H9 (cell line): ENCODE results near the gene USP38. TPM values are rescaled to one million over a fixed set of nuclear protein-coding genes. Genes with fewer than 3 reads are reported as not detected.

Experiments used
- DNase-seq: peaks from one replicate; pipeline ENCODE4 v3.0.0-alpha.2; 2017
- H2AFZ ChIP-seq: one replicate; pipeline ENCODE4 v1.6.1; 2013; ENCODE audit warnings: mild to moderate bottlenecking, low read length, control low read depth, moderate library complexity
- H2AK5ac ChIP-seq: 2 replicates; pipeline ENCODE4 v1.6.1; 2013; ENCODE audit warnings: low read length, control low read depth, mixed read lengths; ENCODE audit not compliant: insufficient read length
- H2BK120ac ChIP-seq: one replicate; pipeline ENCODE4 v1.6.1; 2013; ENCODE audit warnings: low read depth, mild to moderate bottlenecking, low read length, control low read depth, inconsistent platforms; ENCODE audit not compliant: poor library complexity, severe bottlenecking
- H2BK12ac ChIP-seq: 2 replicates; pipeline ENCODE4 v1.6.1; 2013; ENCODE audit warnings: low read length, control low read depth, mixed read lengths, low read depth; ENCODE audit not compliant: insufficient read length
- H2BK15ac ChIP-seq: 2 replicates; pipeline ENCODE4 v1.6.1; 2013; ENCODE audit warnings: low read depth, low read length, control low read depth
- H2BK20ac ChIP-seq: one replicate; pipeline ENCODE4 v1.6.1; 2013; ENCODE audit warnings: low read depth, mild to moderate bottlenecking, low read length, control low read depth, inconsistent platforms; ENCODE audit not compliant: poor library complexity, severe bottlenecking
- H2BK5ac ChIP-seq: 2 replicates; pipeline ENCODE4 v1.6.1; 2013; ENCODE audit warnings: low read length, control low read depth, mixed read lengths; ENCODE audit not compliant: insufficient read length
- H3K14ac ChIP-seq: 2 replicates; pipeline ENCODE4 v1.6.1; 2013; ENCODE audit warnings: low read length, control low read depth; ENCODE audit not compliant: insufficient read depth
- H3K18ac ChIP-seq: 2 replicates; pipeline ENCODE4 v1.6.1; 2013; ENCODE audit warnings: low read depth, mild to moderate bottlenecking, mixed read lengths, low read length, control low read depth; ENCODE audit not compliant: insufficient read length
- H3K23ac ChIP-seq: 2 replicates; pipeline ENCODE4 v1.6.1; 2013; ENCODE audit warnings: low read length, control low read depth, mixed read lengths, low read depth; ENCODE audit not compliant: insufficient read length
- H3K23me2 ChIP-seq: 2 replicates; pipeline ENCODE4 v1.6.1; 2013; ENCODE audit warnings: low read depth, mild to moderate bottlenecking, mixed read lengths, low read length, control low read depth; ENCODE audit not compliant: insufficient read length, poor library complexity, severe bottlenecking
- H3K27ac ChIP-seq: 2 replicates; pipeline ENCODE4 v1.5.1; 2013; ENCODE audit warnings: low read length, control low read depth, mixed read lengths, low read depth; ENCODE audit not compliant: insufficient read length
- H3K27me3 ChIP-seq: 2 replicates; pipeline ENCODE4 v1.6.1; 2013; ENCODE audit warnings: low read length, control low read depth, inconsistent platforms; ENCODE audit not compliant: insufficient read depth
- H3K4ac ChIP-seq: 2 replicates; pipeline ENCODE4 v1.6.1; 2013; ENCODE audit warnings: low read depth, mild to moderate bottlenecking, control low read depth, inconsistent platforms, low read length, moderate library complexity
- H3K4me1 ChIP-seq: 2 replicates; pipeline ENCODE4 v1.6.1; 2013; ENCODE audit warnings: low read length, control low read depth, inconsistent platforms; ENCODE audit not compliant: insufficient read depth
- H3K4me2 ChIP-seq: 2 replicates; pipeline ENCODE4 v1.6.1; 2013; ENCODE audit warnings: low read length, control low read depth, mixed read lengths; ENCODE audit not compliant: insufficient read length, insufficient read depth
- H3K56ac ChIP-seq: 2 replicates; pipeline ENCODE4 v1.6.1; 2013; ENCODE audit warnings: low read depth, mild to moderate bottlenecking, mixed read lengths, low read length, control low read depth; ENCODE audit not compliant: insufficient read length
- H3K79me1 ChIP-seq: 2 replicates; pipeline ENCODE4 v1.6.1; 2013; ENCODE audit warnings: low read depth, mild to moderate bottlenecking, moderate library complexity, low read length, control low read depth, inconsistent platforms; ENCODE audit not compliant: insufficient read depth, poor library complexity, severe bottlenecking
- H3K79me2 ChIP-seq: 2 replicates; pipeline ENCODE4 v1.6.1; 2013; ENCODE audit warnings: low read length, control low read depth, inconsistent platforms; ENCODE audit not compliant: insufficient read depth
- H3K9ac ChIP-seq: 2 replicates; pipeline ENCODE4 v1.6.1; 2013; ENCODE audit warnings: low read length, control low read depth, mixed read lengths; ENCODE audit not compliant: insufficient read length; ENCODE audit errors: extremely low read depth
- H3K9me3 ChIP-seq: one replicate; pipeline ENCODE4 v1.6.1; 2013; ENCODE audit warnings: low read depth, low read length, inconsistent platforms; ENCODE audit not compliant: control insufficient read depth
- H3T11ph ChIP-seq: one replicate; pipeline ENCODE4 v1.6.1; 2013; ENCODE audit warnings: mild to moderate bottlenecking, low read length, control low read depth, inconsistent platforms
- H4K20me1 ChIP-seq: one replicate; pipeline ENCODE4 v1.6.1; 2013; ENCODE audit not compliant: control insufficient read depth, insufficient read length, insufficient read depth
- H4K5ac ChIP-seq: 2 replicates; pipeline ENCODE4 v1.6.1; 2013; ENCODE audit warnings: low read depth, mild to moderate bottlenecking, mixed read lengths, low read length, control low read depth; ENCODE audit not compliant: insufficient read length
- H4K8ac ChIP-seq: replicated peaks from 2 replicates; pipeline ENCODE4 v1.6.1; 2013; ENCODE audit warnings: low read length, control low read depth, mixed read lengths, low read depth; ENCODE audit not compliant: insufficient read length
- H4K91ac ChIP-seq: 2 replicates; pipeline ENCODE4 v1.6.1; 2013; ENCODE audit warnings: low read depth, mild to moderate bottlenecking, moderate library complexity, mixed read lengths, low read length, control low read depth; ENCODE audit not compliant: insufficient read length
- H3K27ac Mint-ChIP-seq, 3 experiments: 2 replicates in 2 of 3; 3 replicates in 1 of 3; pipeline ENCODE4 v1.8.0; 2020 to 2021; ENCODE audit warnings: mixed read lengths in 3 of 3, mild to moderate bottlenecking in 1 of 3, moderate library complexity in 1 of 3
- H3K27me3 Mint-ChIP-seq: 2 replicates; pipeline ENCODE4 v1.8.0; 2021; ENCODE audit warnings: low read depth, mild to moderate bottlenecking, moderate library complexity, mixed read lengths
- H3K36me3 Mint-ChIP-seq, 3 experiments: 2 replicates in 2 of 3; 3 replicates in 1 of 3; pipeline ENCODE4 v1.8.0; 2020 to 2021; ENCODE audit warnings: low read depth in 3 of 3, mixed read lengths in 3 of 3; ENCODE audit not compliant: insufficient read depth in 1 of 3
- H3K4me1 Mint-ChIP-seq, 2 experiments: 2 replicates each; pipeline ENCODE4 v1.8.0; 2020; ENCODE audit warnings: mixed read lengths in 2 of 2
- H3K4me3 Mint-ChIP-seq, 2 experiments: 2 replicates in 1 of 2; 3 replicates in 1 of 2; pipeline ENCODE4 v1.8.0; 2020 to 2021; ENCODE audit warnings: mild to moderate bottlenecking in 2 of 2, mixed read lengths in 2 of 2, moderate library complexity in 1 of 2
- H3K9me3 Mint-ChIP-seq, 2 experiments: 2 replicates in 1 of 2; 3 replicates in 1 of 2; pipeline ENCODE4 v1.8.0; 2020; ENCODE audit warnings: mild to moderate bottlenecking in 2 of 2, mixed read lengths in 2 of 2, moderate library complexity in 1 of 2
- WGBS: extraction: QIAGEN DNeasy Blood & Tissue Kit; methylation state at CpG from one replicate; pipeline ENCODE4 v1.1.7; 2013; ENCODE audit warnings: missing lambda C conversion rate, low lambda C conversion rate, mixed read lengths; ENCODE audit not compliant: insufficient read length; ENCODE audit errors: extremely low coverage; 5-methylcytosine and 5-hydroxymethylcytosine counted together
- total RNA-seq: library from RNA; stranded (reverse); gene quantifications from 2 replicates; pipeline ENCODE4 v1.2.1, GENCODE V29; 2021
- TF ChIP-seq, protein P1 (sequence below): fragments of 200-600 bp; sonication (generic); conservative IDR thresholded peaks from 3 replicates; pipeline ENCODE4 v1.8.0; 2021; ENCODE audit warnings: antibody characterized with exemption, mild to moderate bottlenecking

Gene USP38
- total RNA-seq, 1 experiment from 2014 or later: 15.2 TPM

- no peak overlapping the region for H4K5ac ChIP-seq
- no peaks in the 10 kb centered on the region for H3K9me3 ChIP-seq
- no peaks in the 10 kb centered on the region for H3K79me2 ChIP-seq
- Mint-ChIP-seq H3K4me3 (no peak overlapping the region), H3K27me3 (no peaks in the 10 kb centered on the region), H3K4me1 (peaks cover 15 to 20% of the 10 kb centered on the region in 2 experiments), H3K9me3 (no peaks in the 10 kb centered on the region), H3K36me3 (no peaks in the 10 kb centered on the region), H3K27ac (no peak overlapping the region)
- H2BK5ac ChIP-seq: no peak overlapping the region
- no peak overlapping the region for H3K56ac ChIP-seq
- no peak overlapping the region for H3K23ac ChIP-seq
- no peaks in the 10 kb centered on the region for H3K4me1 ChIP-seq
- H3K27me3 ChIP-seq: no peaks in the 10 kb centered on the region
- H3K23me2 ChIP-seq: no peaks in the 10 kb centered on the region
- no peak overlapping the region for H3K9ac ChIP-seq
- WGBS: no CpG with 5 or more reads among the region's 3 CpGs
- no peak for DNase-seq
- H3K18ac ChIP-seq: no peak overlapping the region
- TF ChIP-seq, protein P1, sequence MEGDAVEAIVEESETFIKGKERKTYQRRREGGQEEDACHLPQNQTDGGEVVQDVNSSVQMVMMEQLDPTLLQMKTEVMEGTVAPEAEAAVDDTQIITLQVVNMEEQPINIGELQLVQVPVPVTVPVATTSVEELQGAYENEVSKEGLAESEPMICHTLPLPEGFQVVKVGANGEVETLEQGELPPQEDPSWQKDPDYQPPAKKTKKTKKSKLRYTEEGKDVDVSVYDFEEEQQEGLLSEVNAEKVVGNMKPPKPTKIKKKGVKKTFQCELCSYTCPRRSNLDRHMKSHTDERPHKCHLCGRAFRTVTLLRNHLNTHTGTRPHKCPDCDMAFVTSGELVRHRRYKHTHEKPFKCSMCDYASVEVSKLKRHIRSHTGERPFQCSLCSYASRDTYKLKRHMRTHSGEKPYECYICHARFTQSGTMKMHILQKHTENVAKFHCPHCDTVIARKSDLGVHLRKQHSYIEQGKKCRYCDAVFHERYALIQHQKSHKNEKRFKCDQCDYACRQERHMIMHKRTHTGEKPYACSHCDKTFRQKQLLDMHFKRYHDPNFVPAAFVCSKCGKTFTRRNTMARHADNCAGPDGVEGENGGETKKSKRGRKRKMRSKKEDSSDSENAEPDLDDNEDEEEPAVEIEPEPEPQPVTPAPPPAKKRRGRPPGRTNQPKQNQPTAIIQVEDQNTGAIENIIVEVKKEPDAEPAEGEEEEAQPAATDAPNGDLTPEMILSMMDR: no peak
- H4K91ac ChIP-seq: no peak overlapping the region
- no peak overlapping the region for H2AK5ac ChIP-seq
- H4K20me1 ChIP-seq: no peaks in the 10 kb centered on the region
- no peak overlapping the region for H2BK120ac ChIP-seq
- H3K4me2 ChIP-seq: no peak overlapping the region
- H3K79me1 ChIP-seq: no peaks in the 10 kb centered on the region
- H3K27ac ChIP-seq: no peak overlapping the region
- no peak overlapping the region for H3T11ph ChIP-seq
- H2AFZ ChIP-seq: no peak overlapping the region
- H2BK20ac ChIP-seq: no peak overlapping the region
- no peak overlapping the region for H3K4ac ChIP-seq
- H2BK12ac ChIP-seq: no peak overlapping the region
- H4K8ac ChIP-seq: no peak overlapping the region
- no peak overlapping the region for H3K14ac ChIP-seq
- no peak overlapping the region for H2BK15ac ChIP-seq
These were observed 67.8 kb downstream of the USP38 start for GRCh38 chr4:143252478-143252877.
